Suprapubic skin (tissue), 4 donors: ENCODE data around the gene FAM110A.

Experiments
- EP300 ChIP-seq: sonication (generic); formaldehyde crosslinking; IDR thresholded peaks from one replicate; pipeline ENCODE4 v1.6.1; 2017; ENCODE audit warnings: antibody characterized with exemption
- POLR2A ChIP-seq, 2 donors: fragments of 450-650 bp; IDR thresholded peaks; one replicate each; pipeline ENCODE4 v1.6.1; 2017; ENCODE audit warnings: antibody characterized with exemption in 2 of 2, mild to moderate bottlenecking in 2 of 2, moderate library complexity in 2 of 2
- POLR2AphosphoS5 ChIP-seq, 3 donors: sonication (generic); formaldehyde crosslinking; IDR thresholded peaks; one replicate each; pipeline ENCODE4 v1.6.1; 2017; ENCODE audit warnings: antibody characterized with exemption in 3 of 3
- TF ChIP-seq, protein P1 (sequence below), 2 donors: fragments of 200-600 bp in 1 of 2; fragments of 450-650 bp in 1 of 2; sonication (generic) in 1 of 2; IDR thresholded peaks; one replicate each; pipeline ENCODE4 v1.5.1; 2016 to 2019; ENCODE audit warnings: antibody characterized with exemption in 2 of 2, mild to moderate bottlenecking in 1 of 2, moderate library complexity in 1 of 2

DNA sequence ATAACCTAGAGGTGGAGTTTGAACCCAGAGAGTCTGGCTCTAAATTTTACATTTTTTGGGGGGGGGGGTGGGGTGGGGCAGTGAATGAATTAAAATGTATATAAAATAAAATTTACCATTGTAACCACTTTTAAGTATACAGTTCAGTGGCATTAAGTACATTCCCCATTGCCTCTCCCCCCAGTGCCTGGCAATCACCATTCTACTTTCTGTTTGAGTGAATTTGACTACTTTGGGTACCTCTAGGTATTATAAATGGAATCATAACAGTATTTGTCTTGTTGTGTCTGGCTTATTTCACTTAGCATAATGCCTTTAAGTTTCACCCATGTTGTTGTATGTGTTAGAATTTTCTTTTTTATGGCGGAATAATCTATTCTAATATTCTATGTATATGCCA is 2.7 kb downstream of the FAM110A start:
- TF ChIP-seq, protein P1, sequence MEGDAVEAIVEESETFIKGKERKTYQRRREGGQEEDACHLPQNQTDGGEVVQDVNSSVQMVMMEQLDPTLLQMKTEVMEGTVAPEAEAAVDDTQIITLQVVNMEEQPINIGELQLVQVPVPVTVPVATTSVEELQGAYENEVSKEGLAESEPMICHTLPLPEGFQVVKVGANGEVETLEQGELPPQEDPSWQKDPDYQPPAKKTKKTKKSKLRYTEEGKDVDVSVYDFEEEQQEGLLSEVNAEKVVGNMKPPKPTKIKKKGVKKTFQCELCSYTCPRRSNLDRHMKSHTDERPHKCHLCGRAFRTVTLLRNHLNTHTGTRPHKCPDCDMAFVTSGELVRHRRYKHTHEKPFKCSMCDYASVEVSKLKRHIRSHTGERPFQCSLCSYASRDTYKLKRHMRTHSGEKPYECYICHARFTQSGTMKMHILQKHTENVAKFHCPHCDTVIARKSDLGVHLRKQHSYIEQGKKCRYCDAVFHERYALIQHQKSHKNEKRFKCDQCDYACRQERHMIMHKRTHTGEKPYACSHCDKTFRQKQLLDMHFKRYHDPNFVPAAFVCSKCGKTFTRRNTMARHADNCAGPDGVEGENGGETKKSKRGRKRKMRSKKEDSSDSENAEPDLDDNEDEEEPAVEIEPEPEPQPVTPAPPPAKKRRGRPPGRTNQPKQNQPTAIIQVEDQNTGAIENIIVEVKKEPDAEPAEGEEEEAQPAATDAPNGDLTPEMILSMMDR (IDR thresholded peaks at IDR 0.05), result no peak
- no peak for TF ChIP-seq POLR2A (IDR thresholded peaks at IDR 0.05)
- TF ChIP-seq EP300, result no peak
- no peak for TF ChIP-seq POLR2AphosphoS5 (IDR thresholded peaks at IDR 0.05)
